ENCODE measurements around the gene SLC25A24.
"Not testable (repeated sequence)": the region's sequence is repeated elsewhere in the genome, so short reads cannot be mapped to it uniquely, and the experiment has no call there.

Gene SLC25A24

GRCh38 chr1:108194051-108194450, 6.1 kb downstream of the SLC25A24 start:
- DNase-seq, result no peak

- DNase-seq, result no peak
Observed at GRCh38 chr1:108193333-108193732, 6.8 kb downstream of the SLC25A24 start.

- no peak for DNase-seq
Observed at GRCh38 chr1:108192581-108192980, 7.6 kb downstream of the SLC25A24 start.

DNA sequence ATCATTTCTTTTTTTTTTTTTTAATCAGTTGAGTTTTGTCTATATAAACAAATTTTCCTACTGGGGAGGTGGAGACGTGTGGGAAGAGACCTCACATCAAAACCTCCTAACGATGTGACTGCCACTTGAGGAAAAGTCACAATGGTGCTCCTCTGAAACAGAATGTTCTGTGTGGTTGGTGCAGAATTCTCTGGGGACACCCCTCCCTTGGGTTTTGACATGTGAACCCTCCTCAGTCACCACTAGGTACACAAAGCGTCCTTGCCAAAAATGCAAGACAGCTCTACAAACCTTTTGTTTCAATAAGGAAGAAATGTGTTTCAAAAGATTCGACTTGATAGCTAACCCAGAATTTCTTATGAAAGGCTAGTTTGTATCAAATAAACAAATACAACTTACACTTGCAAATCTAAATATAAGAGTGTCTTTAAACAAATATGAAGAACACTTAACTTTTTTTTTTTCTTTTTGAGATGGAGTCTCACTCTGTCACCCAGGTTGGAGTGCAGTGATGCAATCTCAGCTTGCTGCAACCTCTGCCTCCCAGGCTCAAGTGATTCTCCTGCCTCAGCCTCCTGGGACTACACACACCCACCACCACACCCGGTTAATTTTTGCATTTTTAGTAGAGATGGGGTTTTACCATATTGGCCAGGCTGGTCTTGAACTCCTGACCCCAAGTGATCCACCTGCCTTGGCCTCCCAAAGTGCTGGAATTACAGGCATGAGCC, 9.3 kb downstream of the SLC25A24 start:
- DNase-seq, result no peak

DNA sequence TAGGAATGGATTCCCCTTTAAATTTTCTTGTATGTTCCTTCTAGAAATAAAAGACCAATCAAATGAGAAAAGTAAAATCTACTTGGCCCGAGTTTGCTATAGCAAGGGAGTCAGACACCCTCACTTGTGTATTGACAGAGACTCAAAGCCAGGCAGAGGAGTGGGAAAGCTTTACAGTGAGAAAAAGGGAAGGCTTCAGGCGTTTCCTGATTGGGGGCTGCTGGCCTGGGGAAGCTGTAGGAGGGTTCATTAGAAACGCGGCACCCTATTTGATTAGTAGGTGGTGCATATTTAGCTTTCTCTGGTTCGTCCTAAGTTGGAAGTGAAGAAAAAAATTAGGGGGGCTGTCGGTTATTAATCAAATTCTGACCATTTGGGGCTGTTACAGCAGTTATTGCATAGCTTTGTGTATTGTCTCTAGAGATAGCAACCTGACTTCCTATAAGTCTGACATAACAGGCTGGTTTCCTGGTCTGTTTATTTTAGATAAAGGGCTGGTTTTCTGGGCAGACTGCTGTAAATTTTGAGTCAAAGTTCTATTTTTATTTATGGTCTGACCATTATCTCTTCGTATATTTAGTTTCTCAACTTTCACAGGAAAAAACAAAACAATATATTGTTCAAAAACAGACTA, 10.0 kb downstream of the SLC25A24 start:
- DNase-seq, result no peak

- DNase-seq, result no peak
Observed at GRCh38 chr1:108188801-108189200, 11.3 kb downstream of the SLC25A24 start.

DNA sequence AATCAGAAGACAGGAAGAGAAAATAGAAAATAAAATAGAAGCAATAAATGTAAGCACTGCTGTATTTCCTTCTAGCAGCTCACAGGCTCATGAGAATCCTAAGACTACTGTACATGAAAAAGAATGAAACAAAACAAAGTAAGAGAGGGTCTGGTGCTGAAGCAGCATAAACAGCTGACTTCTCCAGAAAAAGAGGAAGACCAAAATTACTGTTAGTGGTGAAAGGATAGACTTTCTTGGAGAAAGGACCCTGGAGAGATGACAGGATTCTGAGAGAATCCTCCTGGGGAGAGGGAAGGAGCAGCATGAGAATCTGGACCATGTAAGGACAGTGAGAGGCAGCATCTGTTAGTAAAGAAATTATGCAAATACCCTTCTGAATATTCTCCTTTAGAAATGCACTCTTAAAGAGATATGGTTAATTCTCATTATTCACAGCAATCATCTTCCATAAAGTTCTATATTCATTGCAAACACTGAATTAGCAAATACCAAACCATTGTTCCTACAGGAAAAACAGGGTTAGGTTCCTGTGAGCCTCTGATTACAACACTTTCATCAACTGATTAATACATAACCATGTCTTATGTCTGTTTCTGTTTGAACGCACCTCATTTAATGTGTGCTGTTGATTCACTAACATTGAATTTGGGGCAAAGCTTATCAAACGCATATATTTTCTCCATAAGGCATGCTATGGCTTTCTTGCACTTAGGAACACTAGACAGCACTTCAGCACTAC, 17.0 kb downstream of the SLC25A24 start:
- DNase-seq, result no peak

- no peak for DNase-seq
Observed at GRCh38 chr1:108179018-108179417, 21.1 kb downstream of the SLC25A24 start.

- DNase-seq, result not testable (repeated sequence)
Observed at GRCh38 chr1:108162409-108162808, 37.7 kb downstream of the SLC25A24 start.

GRCh38 chr1:108159951-108160350, 40.2 kb downstream of the SLC25A24 start:
- not testable (repeated sequence) for DNase-seq

- no peak for DNase-seq
Observed at GRCh38 chr1:108158893-108159453, 41.2 kb downstream of the SLC25A24 start.

DNA sequence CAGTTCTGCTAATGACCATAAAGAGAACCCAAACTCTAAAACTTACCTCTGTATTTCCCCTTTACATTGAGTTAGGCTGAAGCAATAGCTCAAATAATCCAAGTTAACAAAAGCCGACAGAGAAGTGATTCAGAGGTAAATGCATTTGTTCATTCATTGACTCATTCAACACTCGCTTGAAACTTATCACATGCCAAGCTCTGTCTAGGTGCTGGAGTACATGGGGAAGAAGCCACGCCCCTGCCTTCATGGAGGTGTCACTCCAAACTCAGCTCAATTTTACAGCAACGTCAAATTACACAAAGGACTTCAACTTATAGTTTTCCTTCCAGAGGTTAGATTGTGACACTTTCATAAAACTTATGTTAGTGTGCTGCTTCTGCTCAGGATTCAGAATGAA, 45.8 kb downstream of the SLC25A24 start:
- DNase-seq, result no peak

DNA sequence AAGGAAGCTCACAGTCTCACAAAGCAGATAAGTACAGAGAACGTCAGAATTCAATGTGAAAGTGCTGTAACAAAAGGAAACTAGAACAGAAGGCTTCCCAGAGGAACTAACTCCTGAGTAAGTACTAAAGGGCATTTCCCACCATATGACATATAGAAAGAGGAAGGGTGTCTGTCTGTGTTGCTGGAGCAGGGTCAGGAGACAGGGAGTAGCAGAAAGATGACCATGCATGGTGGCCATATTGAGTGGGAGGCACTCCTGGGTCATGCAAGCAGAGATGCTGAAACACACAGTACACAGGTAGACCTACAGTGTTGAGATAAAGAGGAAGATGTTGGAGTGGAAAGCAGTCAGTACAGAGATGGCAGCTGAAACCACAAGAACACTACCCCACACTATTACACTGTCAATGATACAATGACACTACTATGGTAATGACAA, 47.3 kb downstream of the SLC25A24 start:
- no peak for DNase-seq

GRCh38 chr1:108151548-108151947, 48.6 kb downstream of the SLC25A24 start:
- DNase-seq, result no peak

DNA sequence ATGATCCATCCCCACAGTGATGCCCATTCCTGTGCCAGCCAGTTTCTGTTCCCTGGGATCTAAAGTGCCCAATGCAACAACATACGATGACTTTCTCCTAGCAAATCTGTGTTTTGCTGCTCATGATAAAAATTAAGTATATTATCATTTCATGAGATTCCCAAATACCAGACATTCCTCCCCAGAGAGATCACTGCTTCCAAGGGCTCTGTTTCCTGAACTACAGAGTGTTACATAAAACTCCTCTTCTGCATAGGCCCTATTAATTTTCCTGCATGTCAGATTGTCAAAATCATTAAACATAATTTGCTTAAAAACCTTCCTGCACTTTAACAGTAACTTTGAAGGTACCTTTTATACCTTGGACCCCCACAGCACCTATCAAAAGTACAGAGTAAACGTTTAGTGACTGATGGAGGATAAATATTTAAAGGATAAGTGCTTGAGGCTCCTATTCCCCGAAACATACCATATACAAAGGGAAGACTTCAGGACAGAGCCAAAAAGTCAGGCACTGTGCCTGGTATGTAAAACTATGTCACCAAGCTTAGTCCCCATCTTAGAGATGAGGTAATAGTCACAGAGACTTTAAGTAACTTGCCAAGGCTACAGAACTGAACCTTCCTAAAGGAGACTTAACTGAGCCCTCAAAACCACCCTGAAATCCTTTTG, 50.2 kb downstream of the SLC25A24 start:
- DNase-seq, result no peak

DNA sequence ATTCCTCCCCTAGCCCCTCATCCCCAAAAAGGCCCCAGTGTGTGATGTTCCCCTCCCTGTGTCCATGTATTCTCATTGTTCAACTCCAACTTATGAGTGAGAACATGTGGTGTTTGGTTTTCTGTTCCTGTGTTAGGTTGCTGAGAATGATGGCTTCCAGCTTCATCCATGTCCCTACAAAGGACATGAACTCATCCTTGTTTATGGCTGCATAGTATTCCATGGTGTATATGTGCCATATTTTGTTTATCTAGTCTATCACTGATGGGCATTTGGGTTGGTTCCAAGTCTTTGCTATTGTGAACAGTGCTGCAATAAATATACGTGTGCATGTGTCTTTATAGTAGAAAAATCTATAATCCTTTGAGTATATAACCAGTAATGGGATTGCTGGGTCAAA, 55.6 kb downstream of the SLC25A24 start:
- DNase-seq, result not testable (repeated sequence)

- DNase-seq, result no peak
Observed at GRCh38 chr1:108142773-108143394, 57.3 kb downstream of the SLC25A24 start.

GRCh38 chr1:108142258-108142657, 57.9 kb downstream of the SLC25A24 start:
- DNase-seq, result no peak

- no peak for DNase-seq
Observed at GRCh38 chr1:108141621-108142020, 58.5 kb downstream of the SLC25A24 start.

DNA sequence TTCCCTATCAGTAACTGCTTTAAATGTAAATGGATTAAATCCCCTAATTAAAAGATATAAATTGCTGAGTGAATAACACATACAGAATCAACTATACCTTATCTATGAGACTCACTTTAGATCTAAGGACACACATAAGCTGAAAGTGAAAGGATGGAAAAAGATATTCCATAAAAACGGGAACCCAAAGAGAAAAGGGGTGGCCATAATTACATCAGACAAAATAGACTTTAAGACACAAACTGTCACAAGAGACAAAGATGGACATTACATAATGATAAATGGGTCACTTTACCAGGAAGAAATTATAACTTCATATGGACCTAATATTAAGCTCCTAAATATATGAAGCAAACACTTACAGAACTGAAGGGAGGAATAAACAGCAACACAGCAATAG, 59.2 kb downstream of the SLC25A24 start:
- no peak for DNase-seq

DNA sequence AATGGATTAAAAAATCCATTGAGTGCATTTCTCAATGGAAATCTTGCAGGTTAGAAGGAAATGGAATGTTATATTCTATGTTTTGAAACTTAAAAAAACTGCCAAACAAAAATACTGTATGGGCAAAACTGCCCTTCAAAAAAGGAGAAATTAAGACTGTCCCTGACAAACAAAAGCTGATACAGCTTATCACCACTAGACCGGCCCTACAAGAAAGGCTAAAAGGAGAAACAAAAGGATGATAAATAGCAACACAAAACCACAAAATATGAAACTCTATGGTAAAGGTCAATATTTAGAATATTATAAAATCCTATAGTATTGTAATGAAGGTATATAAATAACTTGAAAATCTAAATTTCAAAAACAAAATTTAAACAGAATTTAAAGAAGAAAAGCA, 60.0 kb downstream of the SLC25A24 start:
- no peak for DNase-seq

- DNase-seq, result not testable (repeated sequence)
Observed at GRCh38 chr1:108139555-108139954, 60.6 kb downstream of the SLC25A24 start.
